SJSA1 (cell line): Measurements from ENCODE around the gene LRMDA. TPM values are rescaled to one million over a fixed set of nuclear protein-coding genes. Genes with fewer than 3 reads are reported as not detected.

ENCODE experiments used
- DNase-seq, 2 experiments: peaks; one replicate each; pipeline ENCODE4 v3.0.0-alpha.2; 2015 to 2020; ENCODE audit warnings: low spot score in 2 of 2, low read depth in 1 of 2
- H3K27ac ChIP-seq: fragments of 250-450 bp; sonication (Bioruptor Pico); 2 replicates; pipeline ENCODE4 v1.5.1; 2020; ENCODE audit warnings: mild to moderate bottlenecking, moderate library complexity
- H3K27me3 ChIP-seq: fragments of 250-450 bp; sonication (Bioruptor Pico); replicated peaks from 2 replicates; pipeline ENCODE4 v1.5.1; 2020; ENCODE audit warnings: mild to moderate bottlenecking, moderate library complexity
- H3K36me3 ChIP-seq: fragments of 250-450 bp; sonication (Bioruptor Pico); 2 replicates; pipeline ENCODE4 v1.5.1; 2020; ENCODE audit warnings: mild to moderate bottlenecking
- H3K4me1 ChIP-seq: fragments of 250-450 bp; sonication (Bioruptor Pico); replicated peaks from 2 replicates; pipeline ENCODE4 v1.6.1; 2021; ENCODE audit warnings: mild to moderate bottlenecking
- H3K4me3 ChIP-seq: fragments of 250-450 bp; sonication (Bioruptor Pico); 2 replicates; pipeline ENCODE4 v1.5.1; 2020; ENCODE audit warnings: mild to moderate bottlenecking
- H3K9me3 ChIP-seq: fragments of 250-450 bp; sonication (Bioruptor Pico); replicated peaks from 2 replicates; pipeline ENCODE4 v1.5.1; 2020; ENCODE audit warnings: mild to moderate bottlenecking
- total RNA-seq: library from RNA; depleted of rRNA; stranded (reverse); fragments of >200 nt; shearing (Covaris generic); gene quantifications from 2 replicates; pipeline ENCODE4 v1.2.3, GENCODE V29; 2014

The LRMDA gene
- total RNA-seq, 1 experiment from 2014 or later: not detected

DNA sequence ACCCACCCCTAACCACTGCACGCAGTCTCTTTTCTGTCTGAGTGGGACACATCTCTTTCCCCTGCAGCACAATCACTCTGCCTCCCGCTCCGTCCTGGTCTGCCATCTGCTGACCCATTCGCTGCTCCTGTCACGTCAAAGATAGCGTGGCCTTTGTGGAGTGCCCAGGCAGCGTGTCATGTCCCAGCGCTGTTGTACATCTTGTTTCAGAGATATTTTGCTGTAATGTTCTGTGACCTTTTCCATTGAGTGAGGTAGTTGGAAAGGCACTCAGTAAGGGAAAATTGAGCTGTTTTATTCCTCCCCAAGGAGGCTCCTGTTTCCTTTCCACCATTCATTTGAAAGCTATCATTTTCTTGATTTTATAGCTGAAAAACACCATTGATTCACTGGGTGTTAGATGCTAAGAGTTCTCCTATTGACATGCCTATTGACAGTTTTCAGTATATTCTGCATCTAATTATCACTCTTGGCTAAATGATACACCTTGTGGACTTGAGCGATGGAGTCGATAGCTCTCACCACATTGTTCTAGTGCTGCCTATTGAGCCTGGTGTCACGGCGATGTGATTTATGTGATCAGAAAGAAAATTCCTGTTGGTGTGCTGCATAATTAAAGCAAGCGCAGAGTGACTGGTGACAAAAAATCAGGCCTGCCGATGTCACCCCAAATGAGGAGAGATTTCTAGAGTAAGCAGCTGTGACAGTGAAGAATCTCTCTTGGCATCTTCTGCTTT, 372.6 kb downstream of the LRMDA start:
- H3K27me3 ChIP-seq: no peaks in the 10 kb centered on the region
- no peaks in the 10 kb centered on the region for H3K36me3 ChIP-seq
- H3K27ac ChIP-seq: no peak overlapping the region
- no peak for DNase-seq
- H3K4me3 ChIP-seq: no peak overlapping the region
- no peaks in the 10 kb centered on the region for H3K9me3 ChIP-seq
- H3K4me1 ChIP-seq: no peaks in the 10 kb centered on the region

DNA sequence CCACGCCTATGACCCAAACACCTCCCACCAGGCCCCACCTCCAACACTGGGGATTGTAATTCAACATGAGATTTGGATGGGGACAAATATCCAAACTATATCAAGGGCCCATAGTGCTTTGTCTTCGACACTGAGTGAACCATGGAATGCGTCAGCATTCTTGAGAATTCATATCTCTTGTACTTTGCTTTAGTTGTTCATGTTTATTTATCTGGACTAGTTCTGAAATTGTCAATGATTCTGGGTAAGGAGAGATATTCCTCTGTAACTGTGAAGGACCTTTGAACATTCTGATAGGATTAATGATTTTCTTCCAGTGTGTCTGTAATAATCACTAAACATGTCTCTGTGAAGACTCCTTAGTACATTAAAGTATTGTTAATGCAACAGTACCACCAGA, 374.8 kb downstream of the LRMDA start:
- no peak for DNase-seq
- Histone ChIP-seq H3K4me3 (no peak overlapping the region), H3K27ac (no peak overlapping the region), H3K4me1 (no peaks in the 10 kb centered on the region), H3K9me3 (no peaks in the 10 kb centered on the region), H3K27me3 (no peaks in the 10 kb centered on the region), H3K36me3 (no peaks in the 10 kb centered on the region)

DNA sequence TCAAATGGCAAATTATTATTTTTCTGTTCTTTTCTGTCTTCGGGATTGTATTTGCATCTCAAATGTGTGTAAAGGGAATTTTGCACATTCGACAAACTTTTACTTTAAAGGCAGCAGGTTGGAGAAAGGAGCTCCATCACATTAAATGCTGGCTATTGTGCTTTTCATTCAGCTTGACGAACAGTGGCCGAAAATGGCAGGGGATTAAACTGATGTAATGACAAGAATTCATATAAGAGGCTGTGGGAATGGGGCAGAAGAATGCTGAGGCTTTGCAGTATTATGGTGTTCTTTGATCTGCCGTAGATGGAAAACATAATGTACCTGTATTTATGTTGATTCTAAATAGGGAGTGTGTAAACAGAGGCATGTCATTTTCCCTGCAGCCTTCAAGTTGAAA, 376.0 kb downstream of the LRMDA start:
- Histone ChIP-seq H3K36me3 (no peaks in the 10 kb centered on the region), H3K4me3 (no peak overlapping the region), H3K27ac (no peak overlapping the region)

DNA sequence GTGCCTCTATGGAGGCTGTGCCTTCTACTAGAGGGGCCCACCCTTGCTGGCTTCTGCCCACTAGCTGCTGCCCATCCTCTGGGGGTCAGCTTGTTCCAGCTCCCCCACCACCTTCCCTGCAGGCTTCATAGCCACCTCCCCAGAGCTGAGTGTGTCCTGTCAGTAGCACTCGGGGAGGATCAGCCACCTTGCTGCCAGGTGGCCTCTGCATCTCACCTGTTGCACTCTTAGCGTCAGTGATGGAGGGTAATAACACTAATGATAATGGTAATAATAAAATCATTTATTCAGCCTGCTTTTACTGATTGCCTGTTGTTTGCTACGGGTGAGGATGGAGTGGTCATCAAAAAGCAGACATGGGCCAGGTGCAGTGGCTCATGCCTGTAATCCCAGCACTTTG, 377.6 kb downstream of the LRMDA start:
- no peaks in the 10 kb centered on the region for H3K9me3 ChIP-seq
- H3K4me3 ChIP-seq: no peak overlapping the region
- no peaks in the 10 kb centered on the region for H3K27me3 ChIP-seq
- H3K4me1 ChIP-seq: no peaks in the 10 kb centered on the region
- DNase-seq: no peak
- H3K36me3 ChIP-seq: no peaks in the 10 kb centered on the region
- H3K27ac ChIP-seq: no peak overlapping the region

More for the DNA sequence above, 376.0 kb downstream of the LRMDA start:
- DNase-seq: no peak
- Histone ChIP-seq H3K27me3 (no peaks in the 10 kb centered on the region), H3K4me1 (no peaks in the 10 kb centered on the region), H3K9me3 (no peaks in the 10 kb centered on the region)

DNA sequence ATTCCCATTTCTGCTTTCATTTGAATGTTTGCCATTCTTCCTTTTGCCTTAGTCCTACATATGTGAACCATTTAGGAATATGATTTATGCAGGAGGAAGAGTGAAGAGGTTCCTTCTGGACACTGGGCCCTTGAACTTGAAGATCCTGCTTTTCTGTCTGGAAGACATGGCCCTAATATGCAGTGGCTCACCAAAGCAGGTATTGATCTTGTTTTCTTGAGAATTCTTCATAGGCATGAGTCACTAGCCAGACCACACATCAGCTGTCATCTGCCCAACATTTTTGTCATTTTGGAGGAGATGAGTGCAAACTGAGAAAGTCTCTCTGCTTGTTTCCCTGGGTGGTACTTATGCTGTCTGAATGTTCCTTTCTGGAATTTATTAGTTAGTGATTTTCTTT, 382.6 kb downstream of the LRMDA start:
- H3K27me3 ChIP-seq: no peaks in the 10 kb centered on the region
- no peak overlapping the region for H3K4me3 ChIP-seq
- no peaks in the 10 kb centered on the region for H3K36me3 ChIP-seq
- H3K27ac ChIP-seq: no peak overlapping the region
- no peaks in the 10 kb centered on the region for H3K9me3 ChIP-seq
- DNase-seq: no peak
- no peaks in the 10 kb centered on the region for H3K4me1 ChIP-seq

DNA sequence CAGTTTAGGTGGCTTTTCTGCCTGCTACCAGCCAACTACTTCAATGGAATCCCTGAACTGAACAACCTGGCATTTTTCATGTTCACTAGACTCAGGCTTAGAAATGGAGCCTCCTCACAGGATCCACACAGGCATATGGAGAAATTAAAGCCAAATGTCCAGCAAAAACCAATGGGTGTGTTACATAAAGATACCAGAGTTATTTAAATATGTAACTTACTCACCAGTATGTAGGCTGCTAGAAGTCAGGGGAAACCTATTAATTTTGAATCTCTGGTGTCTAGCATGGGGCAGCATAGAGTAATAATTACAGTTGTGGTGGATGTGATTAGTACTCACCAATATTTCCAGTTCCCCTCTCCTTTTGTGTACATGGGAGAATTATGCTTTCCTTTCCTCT, 383.6 kb downstream of the LRMDA start:
- Histone ChIP-seq H3K36me3 (no peaks in the 10 kb centered on the region), H3K4me1 (no peaks in the 10 kb centered on the region), H3K4me3 (no peak overlapping the region), H3K9me3 (no peaks in the 10 kb centered on the region), H3K27me3 (no peaks in the 10 kb centered on the region), H3K27ac (no peak overlapping the region)
- no peak for DNase-seq

DNA sequence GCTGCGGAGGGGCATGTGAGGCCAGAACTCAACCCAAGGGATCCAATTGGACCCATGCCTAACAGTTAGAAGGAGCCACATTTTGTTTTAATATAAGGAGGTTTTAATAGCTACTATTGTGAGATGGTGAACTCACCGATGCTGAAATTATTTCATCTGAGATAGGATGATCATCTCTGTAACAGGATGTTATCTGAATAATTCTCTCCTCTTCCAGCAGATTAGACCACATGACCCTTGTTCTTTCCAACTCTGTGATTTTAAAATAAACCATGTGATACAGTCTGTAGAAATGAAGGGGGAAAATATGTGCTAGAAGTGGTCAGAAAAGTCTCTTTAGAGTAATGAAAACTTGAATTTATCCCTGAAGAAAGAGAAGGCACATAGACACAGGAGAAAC, 385.8 kb downstream of the LRMDA start:
- Histone ChIP-seq H3K4me1 (no peaks in the 10 kb centered on the region), H3K4me3 (no peak overlapping the region), H3K27ac (no peak overlapping the region), H3K27me3 (no peaks in the 10 kb centered on the region), H3K9me3 (no peaks in the 10 kb centered on the region), H3K36me3 (no peaks in the 10 kb centered on the region)
- DNase-seq: no peak

DNA sequence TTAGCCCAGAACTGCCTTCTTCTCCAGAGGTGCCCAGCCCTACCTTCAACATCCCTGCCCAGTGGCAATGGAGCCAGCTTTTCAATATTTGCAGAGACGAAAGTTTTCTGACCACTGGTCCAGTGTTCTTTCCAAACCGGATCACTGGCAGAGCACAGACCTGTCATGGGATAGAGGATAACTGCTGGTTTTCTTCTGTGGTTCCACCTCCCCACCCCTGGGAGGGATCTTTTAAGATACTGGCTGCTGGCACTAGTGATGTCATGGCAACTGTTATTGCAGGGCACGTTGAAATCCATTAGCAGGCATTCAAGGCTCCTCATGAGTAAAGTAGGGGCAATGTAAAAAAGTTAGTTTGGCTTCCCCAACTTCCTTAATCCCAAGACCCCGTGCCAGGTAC, 387.1 kb downstream of the LRMDA start:
- no peaks in the 10 kb centered on the region for H3K27me3 ChIP-seq
- no peak overlapping the region for H3K4me3 ChIP-seq
- no peak for DNase-seq
- no peaks in the 10 kb centered on the region for H3K36me3 ChIP-seq
- H3K4me1 ChIP-seq: no peaks in the 10 kb centered on the region
- H3K9me3 ChIP-seq: no peaks in the 10 kb centered on the region
- no peak overlapping the region for H3K27ac ChIP-seq

DNA sequence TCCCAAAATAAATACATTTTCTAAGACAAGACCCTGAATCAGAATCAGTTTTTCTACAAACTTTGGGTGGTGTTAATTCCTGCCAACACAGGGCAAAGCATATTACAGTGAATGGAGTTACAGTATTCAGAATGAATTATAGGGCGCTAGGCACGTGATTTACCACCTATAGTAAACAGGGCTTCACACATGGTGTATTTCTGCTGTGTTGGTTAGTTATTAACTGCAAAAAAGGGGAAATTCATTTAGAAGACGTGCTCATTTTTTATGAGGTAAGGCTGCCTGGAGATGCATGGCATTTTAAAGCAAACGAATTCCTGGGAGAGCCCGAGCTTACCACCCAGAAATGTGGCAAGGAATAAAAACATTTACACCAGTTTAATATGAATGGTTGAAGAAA, 393.8 kb downstream of the LRMDA start:
- no peak overlapping the region for H3K4me3 ChIP-seq
- no peak for DNase-seq
- no peaks in the 10 kb centered on the region for H3K9me3 ChIP-seq
- no peak overlapping the region for H3K27ac ChIP-seq
- no peaks in the 10 kb centered on the region for H3K4me1 ChIP-seq
- no peaks in the 10 kb centered on the region for H3K36me3 ChIP-seq
- H3K27me3 ChIP-seq: no peaks in the 10 kb centered on the region

DNA sequence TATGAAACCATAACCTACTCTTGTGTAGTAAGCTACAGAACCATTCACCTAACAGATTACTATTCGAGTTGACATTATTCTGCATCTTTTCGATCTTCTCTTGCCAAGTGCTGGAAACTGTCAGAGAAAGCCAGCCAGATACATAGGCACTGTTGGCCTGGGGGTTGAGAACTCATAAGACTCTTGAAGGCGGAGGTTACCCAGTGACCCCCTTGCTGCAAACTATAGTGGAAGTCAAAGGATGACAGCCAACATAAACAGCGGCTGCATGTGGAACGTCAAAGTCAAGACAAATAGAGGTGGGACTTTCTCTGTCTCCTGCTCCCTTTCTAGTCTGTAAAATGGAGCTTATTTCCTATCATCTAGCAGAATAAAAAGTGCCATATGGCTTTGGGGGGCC, 394.2 kb downstream of the LRMDA start:
- Histone ChIP-seq H3K9me3 (no peaks in the 10 kb centered on the region), H3K4me1 (no peaks in the 10 kb centered on the region), H3K4me3 (no peak overlapping the region)

DNA sequence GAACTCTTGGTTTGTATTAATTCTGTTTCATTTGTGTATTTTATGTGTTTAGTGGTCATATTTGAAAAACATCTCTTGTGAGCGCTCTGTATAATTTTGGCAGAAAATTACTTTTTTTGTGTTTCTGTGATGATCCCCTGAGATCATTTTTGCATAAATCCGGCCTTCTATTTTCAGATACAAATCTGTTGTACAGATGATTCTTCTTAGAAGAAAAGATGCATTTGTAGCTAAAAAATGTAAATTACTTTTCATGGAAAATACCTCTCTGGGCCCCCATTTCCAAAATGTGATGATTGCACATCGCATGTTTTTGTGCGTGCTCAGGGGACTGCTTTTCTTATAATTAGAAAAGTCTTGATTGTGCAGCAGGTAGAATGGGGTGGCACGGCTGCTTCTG, 395.4 kb downstream of the LRMDA start:
- DNase-seq: no peak
- no peak overlapping the region for H3K27ac ChIP-seq
- H3K27me3 ChIP-seq: no peaks in the 10 kb centered on the region
- H3K9me3 ChIP-seq: no peaks in the 10 kb centered on the region
- no peaks in the 10 kb centered on the region for H3K4me1 ChIP-seq
- H3K36me3 ChIP-seq: no peaks in the 10 kb centered on the region
- H3K4me3 ChIP-seq: no peak overlapping the region

More for the DNA sequence above, 394.2 kb downstream of the LRMDA start:
- no peak for DNase-seq
- no peak overlapping the region for H3K27ac ChIP-seq
- H3K36me3 ChIP-seq: no peaks in the 10 kb centered on the region
- H3K27me3 ChIP-seq: no peaks in the 10 kb centered on the region

DNA sequence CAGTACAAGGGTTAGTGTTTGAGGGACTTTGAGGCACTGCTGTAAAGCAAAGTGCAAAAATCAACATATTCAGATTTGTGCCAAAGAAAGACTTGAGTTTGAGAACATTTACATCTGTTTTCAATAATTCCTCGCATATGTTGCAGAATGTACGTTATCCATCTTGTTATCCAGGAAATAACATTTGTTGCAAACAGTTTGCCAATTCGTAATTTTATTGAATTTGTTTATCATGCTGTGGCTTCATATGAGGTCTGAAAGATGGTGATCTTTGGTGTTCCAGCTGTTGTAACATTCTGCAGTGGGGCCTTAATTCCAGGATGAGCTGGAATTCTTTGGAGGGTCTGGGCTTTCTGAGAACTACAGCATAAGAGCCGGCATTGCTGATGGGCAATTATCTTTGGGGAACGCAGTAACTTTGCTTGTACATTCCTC, 396.2 kb downstream of the LRMDA start:
- no peaks in the 10 kb centered on the region for H3K4me1 ChIP-seq
- no peak for DNase-seq
- H3K27ac ChIP-seq: no peak overlapping the region
- no peaks in the 10 kb centered on the region for H3K27me3 ChIP-seq
- H3K4me3 ChIP-seq: no peak overlapping the region
- no peaks in the 10 kb centered on the region for H3K9me3 ChIP-seq
- H3K36me3 ChIP-seq: no peaks in the 10 kb centered on the region

DNA sequence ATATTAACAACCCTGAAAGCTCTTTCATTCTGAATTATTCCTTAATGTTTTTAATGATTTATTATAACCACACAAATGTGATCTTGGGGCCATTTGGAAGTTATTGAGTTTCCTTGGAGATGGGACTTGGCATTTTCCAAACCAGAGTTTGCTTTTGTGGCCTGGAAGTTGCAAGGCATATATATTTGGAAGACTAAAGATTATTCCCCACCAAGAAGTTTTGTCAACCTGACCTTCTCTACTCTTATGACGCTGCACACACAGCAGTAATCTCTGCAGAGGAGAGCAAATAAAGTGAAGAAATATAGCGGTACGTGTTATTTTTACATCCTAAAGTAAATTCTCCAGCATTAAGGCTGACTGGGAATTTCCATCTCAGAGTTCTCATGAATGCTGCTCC, 397.0 kb downstream of the LRMDA start:
- Histone ChIP-seq H3K36me3 (no peaks in the 10 kb centered on the region), H3K27me3 (no peaks in the 10 kb centered on the region), H3K9me3 (no peaks in the 10 kb centered on the region), H3K4me3 (no peak overlapping the region), H3K27ac (no peak overlapping the region), H3K4me1 (no peaks in the 10 kb centered on the region)
- DNase-seq: no peak

DNA sequence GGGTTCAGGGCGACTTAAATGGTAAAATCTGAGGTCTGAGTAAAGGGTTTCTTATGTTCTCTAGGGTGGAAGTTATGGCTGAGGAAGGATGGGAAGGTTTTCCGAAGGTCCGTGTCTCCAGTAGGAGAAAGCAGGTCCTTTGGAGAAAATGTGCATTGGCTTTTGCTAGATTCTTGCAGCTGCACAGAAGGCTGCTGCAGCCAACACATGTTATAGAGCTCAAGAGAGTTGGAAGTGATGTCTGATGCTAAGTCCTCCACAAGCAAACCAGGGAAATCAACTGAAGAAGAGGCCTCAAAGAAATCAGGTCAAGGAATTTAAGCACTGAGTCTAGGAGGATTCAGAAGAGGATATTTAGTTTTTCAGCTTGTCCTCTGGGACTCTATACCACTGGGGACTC, 404.6 kb downstream of the LRMDA start:
- Histone ChIP-seq H3K27me3 (no peaks in the 10 kb centered on the region), H3K27ac (no peak overlapping the region), H3K9me3 (0 out of 2 replicates have a peak, but pooled peaks cover 2% of the 10 kb centered on the region), H3K36me3 (no peaks in the 10 kb centered on the region), H3K4me1 (no peaks in the 10 kb centered on the region), H3K4me3 (no peak overlapping the region)
- DNase-seq: no peak

DNA sequence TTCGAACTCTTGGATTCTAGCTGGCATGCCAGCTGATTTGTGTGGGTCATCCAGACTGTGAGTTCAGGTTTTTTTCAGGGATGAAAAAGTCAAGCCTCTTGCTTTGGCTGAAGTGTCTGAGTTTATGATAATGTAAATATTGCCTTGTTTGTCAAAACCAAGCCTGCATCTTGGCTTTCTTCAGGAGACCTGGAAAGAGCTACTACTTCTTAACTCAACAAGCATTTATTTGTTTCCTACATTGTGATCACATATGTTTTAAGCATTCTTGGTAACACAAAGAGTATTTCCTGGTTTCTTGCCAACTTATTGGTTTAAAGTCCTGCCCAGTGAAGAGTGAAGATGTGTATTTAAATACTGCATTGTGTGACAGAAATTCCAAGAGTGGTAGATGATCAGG, 407.1 kb downstream of the LRMDA start:
- H3K9me3 ChIP-seq: 0 out of 2 replicates have a peak, but pooled peaks cover 2% of the 10 kb centered on the region
- H3K27me3 ChIP-seq: no peaks in the 10 kb centered on the region
- H3K27ac ChIP-seq: no peak overlapping the region
- DNase-seq: no peak
- no peak overlapping the region for H3K4me3 ChIP-seq
- no peaks in the 10 kb centered on the region for H3K4me1 ChIP-seq
- H3K36me3 ChIP-seq: no peaks in the 10 kb centered on the region
